Vagina (tissue), 2 donors: ENCODE data around the gene PARD3.

Experiments
- CTCF ChIP-seq, 3 experiments: fragments of 450-650 bp in 2 of 3; fragments of 200-600 bp in 1 of 3; sonication (generic) in 1 of 3; IDR thresholded peaks; one replicate each; pipeline ENCODE4 v1.5.1; 2017 to 2019; ENCODE audit warnings: antibody characterized with exemption in 3 of 3, mild to moderate bottlenecking in 2 of 3, moderate library complexity in 2 of 3
- POLR2A ChIP-seq, 2 donors: fragments of 450-650 bp; IDR thresholded peaks; one replicate each; pipeline ENCODE4 v1.6.1; 2017; ENCODE audit warnings: antibody characterized with exemption in 2 of 2, mild to moderate bottlenecking in 2 of 2, moderate library complexity in 2 of 2
- POLR2AphosphoS5 ChIP-seq, 2 donors: sonication (generic); formaldehyde crosslinking; IDR thresholded peaks; one replicate each; pipeline ENCODE4 v1.9.0; 2017; ENCODE audit warnings: antibody characterized with exemption in 2 of 2, mild to moderate bottlenecking in 2 of 2, low read depth in 1 of 2; ENCODE audit not compliant: insufficient read depth in 1 of 2

- TF ChIP-seq CTCF (IDR thresholded peaks at IDR 0.05) (no peak), POLR2A (IDR thresholded peaks at IDR 0.05) (no peak), POLR2AphosphoS5 (IDR thresholded peaks at IDR 0.05; ENCODE audit: insufficient read depth in 1 of 2, low read depth in 1 of 2) (no peak)
Observed at GRCh38 chr10:34802692-34803091, 12.4 kb downstream of the PARD3 start.
